Measurements from ENCODE around the gene CHURC1.
A peak's percentile ranks its signal among the peaks of the same experiment; 100 is the strongest.

CHURC1 gene

DNA sequence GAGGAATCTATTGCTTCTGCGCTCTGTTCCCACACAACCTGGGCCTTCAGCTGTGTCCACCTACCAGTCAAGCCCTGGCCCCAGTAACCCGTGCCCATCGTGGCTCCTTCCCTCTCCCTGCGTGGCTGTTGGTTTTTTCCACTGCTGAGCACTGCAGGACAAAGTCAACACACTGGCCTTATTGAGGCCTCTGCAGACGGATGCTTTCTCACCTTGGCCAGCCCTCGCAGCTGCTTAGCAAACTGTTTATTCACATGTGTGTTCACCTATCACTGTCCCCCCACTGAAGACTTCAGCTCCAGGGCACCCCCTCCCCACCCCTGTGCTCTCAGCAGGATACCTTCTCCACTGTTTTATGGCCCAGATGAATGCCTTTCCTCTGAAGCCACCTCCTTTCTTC is 41.0 kb downstream of the CHURC1 start:
- no peak for DNase-seq (ENCODE audit: low read depth in 1 of 2, low spot score in 1 of 2)

DNA sequence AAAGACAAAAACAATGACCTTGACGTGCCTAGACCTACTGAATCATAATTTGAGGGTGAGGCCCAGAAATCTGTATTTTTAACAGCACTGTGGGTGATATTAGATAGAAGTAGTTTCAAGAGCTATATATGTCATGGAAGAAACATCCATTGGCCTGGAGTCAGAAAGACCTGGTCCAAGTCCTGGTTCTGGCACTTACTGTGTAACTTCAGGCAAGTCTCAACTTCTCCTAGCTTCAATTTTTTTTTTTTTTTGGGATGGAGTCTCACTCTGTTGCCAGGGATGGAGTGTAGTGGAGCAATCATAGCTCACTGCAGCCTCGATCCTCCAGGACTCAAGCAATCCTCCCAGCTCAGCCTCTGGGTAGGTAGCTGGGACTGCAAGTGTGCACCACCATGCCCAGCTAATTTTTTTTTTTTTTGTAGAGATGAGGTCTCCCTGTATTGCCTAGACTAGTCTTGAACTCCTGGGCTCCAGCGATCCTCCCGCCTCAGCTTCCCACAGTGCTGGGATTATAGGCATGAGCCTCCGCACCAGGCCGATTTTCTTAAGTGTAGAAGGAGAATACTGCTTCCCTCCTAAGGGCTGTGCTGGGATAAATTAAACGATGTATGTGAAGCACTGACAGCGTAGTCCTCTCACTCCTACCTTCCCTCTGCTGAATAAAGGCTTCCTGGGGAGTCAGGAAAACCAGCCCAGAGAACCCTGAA is 42.6 kb downstream of the CHURC1 start:
- DNase-seq (ENCODE audit: low read depth in 1 of 2, low spot score in 1 of 2): no peak

DNA sequence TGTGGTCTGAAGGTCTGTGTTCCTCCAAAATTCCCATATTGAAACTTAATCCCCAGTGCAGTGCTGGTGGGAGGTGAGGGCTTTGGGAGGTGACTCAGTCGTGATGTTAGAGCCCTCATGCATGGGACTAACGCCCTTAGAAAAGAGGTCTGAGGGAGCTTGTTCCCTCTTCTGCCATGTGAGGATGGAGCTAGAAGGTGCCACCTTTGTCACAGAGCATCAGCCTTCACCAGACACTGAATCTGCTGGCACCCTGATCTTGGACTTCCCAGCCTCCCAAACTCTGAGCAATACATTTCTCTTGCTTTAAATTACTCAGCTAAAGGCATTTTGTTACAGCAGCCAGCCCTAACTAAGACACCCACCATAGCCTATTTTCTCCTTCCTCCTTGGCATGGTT is 43.9 kb downstream of the CHURC1 start:
- no peak for DNase-seq (ENCODE audit: low read depth in 1 of 2, low spot score in 1 of 2)

DNA sequence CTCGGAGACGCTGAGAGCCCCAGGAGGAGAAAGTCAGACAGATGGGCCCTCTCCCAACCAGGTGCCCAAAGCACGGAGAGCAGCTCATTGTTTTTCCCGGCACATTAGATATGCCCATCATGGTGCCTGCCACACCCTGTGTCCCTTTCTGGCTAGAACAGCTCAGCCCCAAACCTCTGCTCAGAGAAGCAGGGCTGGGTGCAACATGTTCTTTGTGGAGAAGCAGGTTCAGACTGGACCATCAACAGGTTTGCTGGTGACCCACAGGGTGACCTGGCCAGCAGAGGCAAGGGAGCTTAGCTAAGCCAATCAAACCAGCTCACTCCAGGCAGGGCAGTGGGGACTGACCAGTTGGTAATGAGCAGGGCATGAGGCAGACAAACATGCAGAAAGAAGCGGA is 44.5 kb downstream of the CHURC1 start:
- no peak for DNase-seq (ENCODE audit: low read depth in 1 of 2, low spot score in 1 of 2)

DNA sequence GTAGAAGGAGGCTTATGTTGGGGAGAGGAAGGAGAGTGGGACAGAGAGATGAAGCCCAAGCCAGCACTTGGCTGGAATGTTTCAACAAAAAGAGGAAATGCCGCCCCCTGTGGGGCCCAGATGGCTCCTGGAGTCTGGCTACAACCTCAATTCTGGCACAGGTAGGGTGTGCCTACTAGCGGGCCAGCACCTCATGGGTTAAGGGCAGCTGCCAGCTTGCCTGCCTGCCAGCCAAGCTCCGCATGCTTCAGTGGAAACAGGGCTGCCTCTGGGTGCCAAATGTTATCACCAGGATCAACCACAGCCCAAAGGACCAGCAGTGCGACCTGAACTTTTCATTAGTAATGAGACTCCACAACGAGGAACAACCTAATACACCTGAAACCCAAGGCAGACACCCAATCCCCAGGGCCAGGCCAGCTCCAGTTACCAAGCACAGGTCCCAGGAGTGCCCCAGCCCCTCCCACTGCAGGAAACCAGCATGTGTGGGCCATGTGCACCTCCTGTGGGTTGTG is 46.6 kb downstream of the CHURC1 start:
- no peak for DNase-seq (ENCODE audit: low read depth in 1 of 2, low spot score in 1 of 2)

DNA sequence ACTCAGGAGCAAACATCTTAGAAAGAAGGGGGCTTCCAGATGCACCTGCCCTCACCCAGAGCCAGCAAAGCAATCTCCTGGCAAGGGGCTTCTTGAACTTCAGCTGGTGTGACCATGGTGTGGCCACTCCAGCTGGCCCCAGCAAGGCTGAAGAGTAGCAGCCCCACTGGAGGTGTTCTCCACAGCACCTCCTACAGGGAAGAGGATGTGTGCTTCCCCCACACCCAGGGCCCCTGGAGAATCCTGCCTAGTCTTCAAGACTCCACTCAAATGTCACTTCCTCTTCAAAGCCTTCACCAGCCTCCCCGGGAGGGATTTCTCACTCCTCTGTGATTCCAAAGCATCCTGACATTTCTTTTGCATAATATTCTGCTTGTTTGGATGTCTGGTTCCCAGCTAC is 49.4 kb downstream of the CHURC1 start:
- no peak for DNase-seq (ENCODE audit: low read depth in 1 of 2, low spot score in 1 of 2)

DNA sequence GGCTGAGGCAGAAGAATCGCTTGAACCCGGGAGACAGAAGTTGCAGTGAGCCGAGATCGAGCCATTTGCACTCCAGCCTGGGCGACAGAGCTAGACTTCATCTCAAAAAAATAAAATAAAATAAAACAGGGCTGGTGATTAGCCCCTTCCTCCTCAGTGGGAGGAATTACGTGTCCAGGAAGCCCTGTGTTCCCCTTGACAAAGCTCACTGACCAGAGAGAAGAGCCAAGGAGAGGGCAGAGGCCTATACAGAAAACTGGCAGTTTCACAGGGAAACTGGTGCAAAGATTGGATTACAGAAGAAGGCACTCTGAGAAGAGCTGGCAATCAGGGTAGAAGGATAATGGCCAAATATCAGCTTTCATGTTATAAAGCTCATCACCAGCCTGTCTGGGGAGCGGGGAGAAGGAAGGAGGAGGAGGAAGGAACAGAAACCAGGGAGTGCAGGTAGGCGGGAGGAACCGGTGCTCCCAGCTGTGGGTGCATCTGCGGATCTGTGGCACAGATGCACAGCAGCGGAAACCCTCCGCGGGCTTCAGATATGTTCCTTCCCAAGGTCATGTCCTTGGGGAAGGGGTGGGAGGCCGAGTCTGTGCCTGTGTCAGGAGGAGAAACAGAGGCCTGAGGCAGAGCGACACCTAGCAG is 51.2 kb downstream of the CHURC1 start:
- DNase-seq (ENCODE audit: low read depth in 1 of 2, low spot score in 1 of 2): no peak

DNA sequence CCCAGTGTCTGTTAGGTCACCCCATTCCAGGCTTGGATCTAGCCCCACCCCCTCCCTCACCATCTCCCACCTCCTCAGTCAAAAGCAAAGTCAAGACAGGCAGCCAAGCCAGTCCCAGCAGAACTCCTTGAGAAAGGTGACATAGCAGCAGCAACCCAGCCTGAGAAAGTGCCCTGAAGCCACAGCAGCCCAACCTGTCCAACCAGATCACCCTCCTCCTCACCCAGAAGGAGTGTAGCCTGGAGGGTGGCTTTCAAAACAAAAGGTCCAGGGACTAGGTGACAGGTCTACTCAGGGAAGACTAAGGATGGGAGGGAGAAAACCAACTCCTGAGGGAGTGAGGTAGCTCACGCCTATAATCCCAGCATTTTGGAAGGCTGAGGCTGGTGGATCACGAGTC is 52.7 kb downstream of the CHURC1 start:
- no peak for DNase-seq (ENCODE audit: low read depth in 1 of 2, low spot score in 1 of 2)

DNA sequence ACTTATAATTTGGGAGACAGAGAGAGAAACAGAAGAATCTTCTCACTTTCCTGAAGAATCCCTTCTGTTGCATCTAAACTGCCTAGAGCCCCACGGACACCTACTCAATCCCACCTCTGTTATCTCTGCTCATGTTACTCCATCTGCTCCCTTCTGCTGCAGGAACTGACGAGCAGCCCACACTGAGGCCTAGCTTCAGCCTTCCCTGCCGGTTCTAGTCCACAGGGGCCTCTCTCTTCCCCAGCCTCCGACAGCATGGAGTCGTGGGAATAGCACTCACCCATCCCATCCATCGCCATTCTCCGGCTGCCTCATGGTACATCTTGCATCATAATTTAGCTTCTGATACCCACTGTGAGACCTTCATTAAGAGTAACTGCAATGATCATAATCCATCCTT is 53.9 kb downstream of the CHURC1 start:
- no peak for DNase-seq (ENCODE audit: low read depth in 1 of 2, low spot score in 1 of 2)

DNA sequence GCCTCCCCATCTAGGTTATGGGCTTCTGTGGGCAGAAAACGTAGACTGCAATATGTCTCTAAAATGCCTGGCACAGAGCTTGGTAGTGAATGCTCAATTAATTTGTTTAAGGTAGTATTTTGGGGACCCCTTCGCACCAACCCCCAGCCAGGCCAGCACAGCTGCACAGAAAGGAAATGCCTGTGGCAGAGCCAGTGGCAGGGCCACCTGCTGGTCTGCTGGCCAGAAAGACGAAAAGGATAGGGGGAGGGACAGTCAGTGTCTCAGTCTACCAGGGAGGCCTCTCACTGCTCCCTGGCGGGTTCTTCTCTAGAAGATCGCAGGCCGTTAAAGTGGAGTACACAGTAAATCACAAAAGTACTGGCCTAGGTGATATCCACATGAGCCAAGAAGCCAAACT is 54.4 kb downstream of the CHURC1 start:
- DNase-seq (ENCODE audit: low read depth in 1 of 2, low spot score in 1 of 2): no peak

DNA sequence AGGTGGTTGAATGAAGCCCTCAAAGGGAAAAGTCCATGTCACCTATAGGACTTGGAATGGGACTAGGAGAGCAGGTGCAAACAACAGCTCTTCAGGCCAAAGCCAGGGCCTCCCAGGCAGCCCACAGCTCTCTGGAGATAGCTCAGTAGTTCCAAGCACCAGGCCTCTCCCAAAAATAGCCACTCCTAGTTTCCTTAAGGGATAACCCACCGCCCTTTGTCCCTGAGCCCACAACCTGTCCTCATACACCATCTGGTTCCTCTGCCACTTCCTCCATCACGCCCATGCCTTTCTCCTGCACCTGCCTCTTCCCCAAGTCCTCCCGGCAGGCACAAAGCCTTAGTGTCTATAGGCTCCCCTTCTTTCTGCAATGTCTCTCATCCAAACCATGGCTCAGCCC is 55.8 kb downstream of the CHURC1 start:
- DNase-seq (ENCODE audit: low read depth in 1 of 2, low spot score in 1 of 2): no peak

DNA sequence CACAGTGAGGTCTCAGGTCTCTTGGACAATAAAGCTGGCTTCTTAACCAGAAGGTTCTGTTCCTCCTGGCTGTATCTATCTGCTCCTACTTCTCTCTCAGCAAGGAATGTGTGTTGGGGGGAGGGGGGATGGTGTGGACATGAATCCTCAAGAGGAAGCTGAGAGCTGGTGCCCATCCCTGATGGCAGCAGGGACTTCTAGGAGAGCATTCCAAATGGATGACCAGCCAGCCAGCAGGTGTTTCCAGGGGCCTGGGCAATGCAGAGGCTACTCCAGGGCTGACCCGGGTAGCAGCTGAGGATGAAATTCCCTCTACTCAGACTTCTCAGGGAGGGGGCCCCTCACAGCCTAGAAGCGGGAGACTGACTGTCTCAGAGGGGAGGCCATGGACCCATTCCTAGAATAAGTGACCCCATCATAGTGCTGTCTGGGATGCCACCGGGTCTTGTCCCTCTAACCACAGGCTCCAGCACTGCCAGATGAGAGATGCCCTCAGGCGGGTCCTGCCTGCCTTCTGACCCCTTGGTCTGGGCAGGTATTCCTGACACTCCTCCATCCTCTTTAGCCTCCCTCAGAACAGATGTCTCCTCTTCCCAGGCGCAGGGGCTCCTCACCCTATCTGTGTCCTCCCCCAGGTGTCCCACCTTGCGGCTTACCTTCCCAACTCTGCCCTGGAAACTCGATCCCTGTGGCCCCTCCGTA is 56.7 kb downstream of the CHURC1 start:
- DNase-seq (ENCODE audit: low read depth in 1 of 2, low spot score in 1 of 2): no peak

DNA sequence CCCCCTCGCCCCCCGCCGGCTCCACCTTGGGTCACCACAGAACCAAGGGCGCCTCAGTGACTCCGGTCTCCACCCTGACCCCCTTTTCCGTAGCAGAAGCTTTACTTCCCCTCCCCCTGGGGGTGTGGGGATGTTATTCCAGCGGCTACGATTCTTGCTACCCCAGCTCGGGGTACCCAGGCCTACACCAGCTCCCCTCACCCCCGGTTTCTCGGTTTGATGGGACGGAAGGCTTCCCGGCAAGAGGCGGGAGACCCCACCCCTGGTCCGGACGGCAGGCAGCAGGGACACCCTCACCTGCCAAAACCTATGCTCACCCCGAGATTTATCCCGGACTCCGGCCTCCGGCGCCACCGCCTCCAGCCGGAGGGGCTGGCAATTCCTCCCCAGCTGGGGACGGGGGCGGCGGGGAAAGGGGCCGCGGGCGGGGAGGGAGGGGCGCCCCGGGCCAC is 57.3 kb downstream of the CHURC1 start:
- DNase-seq (ENCODE audit: low read depth in 1 of 2, low spot score in 1 of 2): no peak

DNA sequence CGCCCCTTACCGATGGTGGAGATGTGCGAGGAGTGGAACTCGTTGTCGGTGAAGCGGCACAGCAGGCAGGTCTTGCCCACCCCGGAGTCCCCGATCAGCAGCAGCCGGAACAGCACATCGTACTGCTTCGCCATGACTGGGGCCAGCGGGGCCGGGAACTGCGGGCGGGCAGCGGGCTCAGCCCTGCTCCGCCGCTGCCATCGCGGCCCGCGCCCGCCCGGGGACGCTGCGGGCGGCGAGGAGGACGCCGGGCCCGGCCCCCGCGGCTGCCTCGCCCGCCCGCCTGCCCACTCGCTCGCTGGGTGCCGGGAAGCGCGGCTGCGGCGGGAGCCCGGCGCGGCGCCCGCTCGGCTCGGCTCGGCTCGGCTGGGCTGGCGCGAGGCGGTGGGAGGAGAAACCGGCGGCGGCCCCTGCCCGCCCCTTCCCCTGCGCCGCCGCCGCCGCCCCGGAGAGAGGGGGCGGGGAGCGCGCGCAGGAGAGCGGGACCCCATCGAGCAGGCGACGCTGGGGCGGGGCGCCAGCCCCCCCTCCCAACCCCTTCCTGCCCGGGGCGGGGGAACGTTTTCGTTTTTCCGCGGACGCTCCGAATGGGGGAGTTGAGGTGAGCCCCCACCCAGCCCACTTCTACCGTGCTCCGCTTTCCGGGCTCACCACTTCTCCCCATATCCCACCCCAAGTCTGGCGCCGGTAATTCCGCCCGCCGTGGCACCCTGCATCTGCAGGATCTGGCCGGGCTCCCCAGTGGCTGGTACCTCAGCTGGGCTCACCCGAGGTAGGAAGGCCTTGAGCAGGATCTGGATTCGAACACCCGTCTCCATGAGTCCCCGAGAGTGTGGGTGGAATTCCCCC is 57.9 kb downstream of the CHURC1 start, which contains the start of gene RAB15:
Gene RAB15, minus strand, starts transcription at position 394 of the 849 bp plus-strand sequence. Its CDS starts 260 bp downstream, at position 134.
- DNase-seq (ENCODE audit: low read depth in 1 of 2, low spot score in 1 of 2): peak in 1 of 2 donors; percentile 16

DNA sequence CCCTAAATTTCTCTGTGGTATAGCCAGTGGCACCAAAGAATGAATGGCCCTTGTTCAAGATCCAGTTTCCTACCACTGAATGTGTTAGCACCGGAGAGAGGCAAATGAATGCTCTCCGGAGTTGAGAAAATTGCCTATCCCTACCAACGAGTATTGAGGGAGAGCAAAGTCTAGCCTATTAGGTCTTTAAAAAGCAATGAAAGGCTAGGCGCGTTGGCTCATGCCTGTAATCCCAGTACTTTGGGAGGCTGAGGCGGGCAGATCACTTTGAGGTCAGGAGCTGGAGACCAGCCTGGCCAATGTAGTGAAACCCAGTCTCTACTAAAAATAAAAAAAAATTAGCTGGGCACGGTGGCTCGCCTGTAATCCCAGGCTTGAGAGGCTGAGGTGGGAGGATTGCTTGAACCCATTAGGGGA is 58.8 kb downstream of the CHURC1 start:
- DNase-seq (ENCODE audit: low read depth in 1 of 2, low spot score in 1 of 2): no peak

DNA sequence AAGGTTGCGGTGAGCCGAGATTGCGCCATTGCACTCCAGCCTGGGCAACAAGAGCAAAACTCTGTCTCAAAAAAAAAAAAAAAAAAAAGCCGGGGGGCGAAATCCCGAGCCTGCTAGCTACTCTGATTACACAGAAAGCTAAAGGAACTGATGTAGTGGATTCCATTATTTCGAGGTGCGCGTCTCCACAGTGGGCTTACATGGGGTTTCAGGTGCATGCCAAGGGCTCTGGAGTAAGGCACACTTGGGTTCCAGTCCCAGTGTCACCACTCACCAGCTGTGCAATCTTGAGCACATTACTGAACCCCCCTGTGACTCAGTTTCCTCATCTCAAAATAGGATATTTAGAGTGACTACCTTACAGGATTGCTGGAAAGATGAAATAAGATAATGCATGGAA is 59.6 kb downstream of the CHURC1 start:
- DNase-seq (ENCODE audit: low read depth in 1 of 2, low spot score in 1 of 2): no peak

DNA sequence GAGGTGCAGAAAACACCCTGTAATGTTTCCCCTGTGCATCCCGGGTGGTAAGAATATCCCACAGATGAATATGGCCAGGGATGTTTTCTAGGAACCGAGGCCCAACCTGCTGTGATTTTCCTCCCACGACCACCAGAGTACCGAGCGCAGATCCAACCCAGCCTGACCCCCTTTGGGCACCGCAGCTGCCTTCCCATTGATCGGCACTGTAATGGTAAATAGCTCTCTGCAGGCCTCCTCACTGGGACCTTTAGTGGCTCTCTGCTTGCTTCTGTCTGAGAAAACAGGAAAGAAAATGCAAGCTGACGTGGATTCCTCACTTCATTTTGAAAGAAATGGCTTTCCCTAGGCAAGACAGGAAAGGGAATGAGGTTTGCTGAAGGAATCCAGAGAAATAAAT is 60.3 kb downstream of the CHURC1 start:
- no peak for DNase-seq (ENCODE audit: low read depth in 1 of 2, low spot score in 1 of 2)

DNA sequence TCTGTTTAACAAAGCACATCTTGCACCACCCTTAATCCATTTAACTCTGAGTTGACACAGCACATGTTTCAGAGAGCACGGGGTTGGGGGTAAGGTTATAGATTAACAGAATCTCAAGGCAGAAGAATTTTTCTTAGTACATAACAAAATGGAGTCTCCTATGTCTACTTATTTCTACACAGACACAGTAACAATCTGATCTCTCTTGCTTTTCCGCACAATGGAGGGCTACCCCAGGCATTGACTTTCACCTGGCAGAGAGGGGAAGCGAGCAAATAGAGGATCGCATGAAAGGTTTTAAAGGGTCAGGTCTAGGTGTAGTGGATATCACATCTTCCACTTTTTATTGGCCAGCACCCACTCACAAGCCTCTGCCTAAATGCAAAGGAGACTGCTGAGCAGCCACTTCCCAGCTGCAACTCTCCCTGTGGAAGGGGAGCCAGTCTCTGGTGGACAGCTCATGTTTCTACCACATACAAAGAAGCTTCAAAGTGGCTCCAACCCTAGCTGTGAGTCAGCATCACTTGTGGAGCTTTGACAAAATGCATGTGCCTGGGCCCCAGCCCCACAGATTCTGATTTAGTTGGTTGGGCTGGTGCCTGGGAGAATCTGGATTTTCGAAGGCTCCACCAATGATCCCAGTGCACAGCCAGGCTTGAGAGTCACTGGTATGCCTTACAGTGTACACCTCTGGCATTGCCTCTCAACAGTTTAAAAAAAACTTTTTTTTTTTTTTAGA is 65.2 kb downstream of the CHURC1 start:
- DNase-seq (ENCODE audit: low read depth in 1 of 2, low spot score in 1 of 2): no peak

DNA sequence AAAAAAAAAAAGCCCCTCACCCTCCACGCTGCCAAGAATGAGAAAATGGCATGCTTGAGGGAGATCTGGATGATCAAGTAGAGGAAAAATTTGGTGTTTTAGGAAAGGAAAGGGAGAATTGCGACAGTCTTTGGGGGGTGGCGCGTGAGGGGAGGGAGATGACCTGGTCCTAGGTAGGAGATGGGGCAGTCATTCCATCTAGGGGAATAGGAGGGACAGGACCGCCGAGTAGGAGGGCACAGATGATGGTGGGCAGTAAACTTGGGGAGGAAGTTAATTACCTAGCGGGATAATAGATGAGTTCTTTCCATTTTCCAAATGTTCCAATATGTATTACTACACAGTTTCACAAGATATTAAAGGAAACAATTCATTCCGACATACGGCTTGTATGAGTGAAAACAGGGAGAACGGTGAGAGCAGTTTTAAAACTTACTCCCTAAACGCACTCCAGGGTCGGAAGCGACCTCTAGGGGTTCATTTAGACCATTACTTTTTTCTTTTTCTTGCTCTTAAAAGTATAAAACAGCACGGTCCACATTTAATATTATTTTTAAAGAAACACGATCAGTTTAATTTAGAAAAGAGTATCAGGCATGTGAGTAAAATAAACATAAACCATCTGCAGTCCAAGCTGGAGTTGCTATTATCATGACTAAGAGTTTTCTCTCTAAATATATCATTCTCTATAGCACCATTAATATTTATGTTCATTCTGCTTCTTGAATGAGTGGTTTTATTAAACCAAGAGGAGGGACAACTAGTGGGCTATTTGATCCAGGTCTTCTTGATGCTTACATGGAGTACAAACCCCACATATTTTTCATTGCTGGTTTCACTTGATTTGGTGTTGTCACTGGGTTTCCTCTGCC is 69.4 kb downstream of the CHURC1 start:
- no peak for DNase-seq (ENCODE audit: low read depth in 1 of 2, low spot score in 1 of 2)
